Lower leg skin (tissue), 3 donors: ENCODE measurements around the gene POLL.

Experiments
- CTCF ChIP-seq, 3 donors: fragments of 450-650 bp; IDR thresholded peaks; one replicate each; pipeline ENCODE4 v1.5.1; 2016; ENCODE audit warnings: antibody characterized with exemption in 3 of 3, mild to moderate bottlenecking in 3 of 3, moderate library complexity in 2 of 3
- POLR2A ChIP-seq, 2 donors: fragments of 450-650 bp; IDR thresholded peaks; one replicate each; pipeline ENCODE4 v1.6.1; 2016 to 2017; ENCODE audit warnings: antibody characterized with exemption in 2 of 2, mild to moderate bottlenecking in 1 of 2, moderate library complexity in 1 of 2

- TF ChIP-seq CTCF (IDR thresholded peaks at IDR 0.05) = no peak
- TF ChIP-seq POLR2A (IDR thresholded peaks at IDR 0.05) = no peak
Observed at GRCh38 chr10:101578192-101578591, 9.9 kb downstream of the POLL start.
